B cell (primary cell): ENCODE data around the gene ASPG.

Experiments
- CTCF ChIP-seq: fragments of 200-600 bp; IDR thresholded peaks from one replicate; pipeline ENCODE4 v1.8.0; 2022; ENCODE audit warnings: antibody characterized with exemption, mild to moderate bottlenecking
- EZH2 ChIP-seq: IDR thresholded peaks from 2 replicates; pipeline ENCODE4 v1.6.1; 2012; ENCODE audit warnings: borderline replicate concordance, low read depth, mild to moderate bottlenecking, moderate library complexity, low read length; ENCODE audit not compliant: insufficient read depth, poor library complexity, severe bottlenecking

- TF ChIP-seq CTCF (no peak), EZH2 (no peak)
Observed at GRCh38 chr14:104111301-104112112, 26.0 kb downstream of the ASPG start.
